ENCODE data around the gene LYPLAL1. TPM values are rescaled to one million over a fixed set of nuclear protein-coding genes. Genes with fewer than 3 reads are reported as not detected.

LYPLAL1 gene
- total and polyA plus RNA-seq, 2 donors = 40.3 to 60.6 TPM

DNA sequence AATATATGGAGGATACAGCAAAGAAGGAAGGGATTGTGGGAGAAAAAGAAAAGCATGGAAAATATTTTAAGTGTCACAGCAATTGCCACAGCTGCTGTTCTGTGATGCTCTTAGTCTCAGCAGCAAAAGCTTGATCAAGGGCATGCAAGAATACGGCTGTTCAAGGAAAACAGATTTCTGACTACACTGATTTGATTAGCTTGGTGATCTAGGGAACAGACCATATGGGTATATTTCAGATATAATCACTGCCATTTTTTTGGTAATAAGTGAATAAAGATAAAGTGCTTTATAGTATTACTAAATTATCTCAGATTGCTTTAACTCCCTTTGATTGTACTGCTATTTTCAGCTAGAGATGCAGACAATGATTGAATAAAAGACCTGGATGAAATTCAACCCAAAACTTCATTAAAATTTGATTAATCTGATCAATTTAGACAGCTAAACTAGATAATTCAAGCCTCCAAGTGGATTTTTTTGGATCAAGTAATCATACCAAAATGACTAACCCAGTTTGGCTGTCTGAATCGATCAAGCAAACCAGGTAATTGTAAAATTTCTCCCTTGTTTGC, 33.3 kb upstream of the LYPLAL1 start:
- no peaks in the 10 kb centered on the region for H3K9me3 ChIP-seq (ENCODE audit: control insufficient read depth in 2 of 2, insufficient read depth in 1 of 2, low read length in 1 of 2)
- no peaks in the 10 kb centered on the region for H3K4me1 ChIP-seq (ENCODE audit: control insufficient read depth in 2 of 2, insufficient read depth in 2 of 2, low read length in 2 of 2)
- H3K4me3 ChIP-seq (ENCODE audit: low read length in 2 of 2) = no peak overlapping the region
- H3K27me3 ChIP-seq (ENCODE audit: control insufficient read depth in 2 of 2, insufficient read depth in 1 of 2, low read length in 1 of 2) = no peaks in the 10 kb centered on the region
- H3K36me3 ChIP-seq (ENCODE audit: control insufficient read depth in 2 of 2, insufficient read depth in 2 of 2, low read length in 1 of 2) = no peaks in the 10 kb centered on the region
- no peak for DNase-seq (ENCODE audit: low read depth in 6 of 9, low spot score in 9 of 9)
- WGBS = 42% methylated on average over 2 of the region's 2 CpGs
- no peak overlapping the region for H3K27ac ChIP-seq (ENCODE audit: low read depth in 1 of 2, low read length in 1 of 2)

DNA sequence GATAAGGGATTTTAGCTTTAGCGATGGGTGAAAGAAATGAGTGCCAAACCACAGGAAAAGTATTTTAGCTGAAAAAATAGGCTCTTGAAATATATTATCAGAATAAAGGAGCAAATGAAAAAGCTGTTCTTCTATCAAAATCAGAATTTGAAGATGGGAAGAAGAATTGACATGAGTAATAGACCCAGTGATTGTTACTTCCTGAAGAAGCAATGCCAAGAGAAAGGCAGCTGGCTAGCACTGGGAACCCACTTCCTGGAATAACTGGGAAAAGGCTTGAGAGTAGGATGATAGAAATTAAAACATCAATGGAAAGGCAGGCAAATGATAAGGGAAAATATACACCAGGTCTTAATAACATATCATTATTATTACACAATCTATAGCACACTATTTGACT, 29.9 kb upstream of the LYPLAL1 start:
- WGBS = 99% methylated on average over 1 of the region's 1 CpG
- Histone ChIP-seq H3K27me3 (ENCODE audit: control insufficient read depth in 2 of 2, insufficient read depth in 1 of 2, low read length in 1 of 2) (no peaks in the 10 kb centered on the region), H3K9me3 (ENCODE audit: control insufficient read depth in 2 of 2, insufficient read depth in 1 of 2, low read length in 1 of 2) (no peaks in the 10 kb centered on the region), H3K4me3 (ENCODE audit: low read length in 2 of 2) (no peak overlapping the region), H3K27ac (ENCODE audit: low read depth in 1 of 2, low read length in 1 of 2) (no peak overlapping the region), H3K36me3 (ENCODE audit: control insufficient read depth in 2 of 2, insufficient read depth in 2 of 2, low read length in 1 of 2) (no peaks in the 10 kb centered on the region), H3K4me1 (ENCODE audit: control insufficient read depth in 2 of 2, insufficient read depth in 2 of 2, low read length in 2 of 2) (no peaks in the 10 kb centered on the region)
- no peak for DNase-seq (ENCODE audit: low read depth in 6 of 9, low spot score in 9 of 9)

DNA sequence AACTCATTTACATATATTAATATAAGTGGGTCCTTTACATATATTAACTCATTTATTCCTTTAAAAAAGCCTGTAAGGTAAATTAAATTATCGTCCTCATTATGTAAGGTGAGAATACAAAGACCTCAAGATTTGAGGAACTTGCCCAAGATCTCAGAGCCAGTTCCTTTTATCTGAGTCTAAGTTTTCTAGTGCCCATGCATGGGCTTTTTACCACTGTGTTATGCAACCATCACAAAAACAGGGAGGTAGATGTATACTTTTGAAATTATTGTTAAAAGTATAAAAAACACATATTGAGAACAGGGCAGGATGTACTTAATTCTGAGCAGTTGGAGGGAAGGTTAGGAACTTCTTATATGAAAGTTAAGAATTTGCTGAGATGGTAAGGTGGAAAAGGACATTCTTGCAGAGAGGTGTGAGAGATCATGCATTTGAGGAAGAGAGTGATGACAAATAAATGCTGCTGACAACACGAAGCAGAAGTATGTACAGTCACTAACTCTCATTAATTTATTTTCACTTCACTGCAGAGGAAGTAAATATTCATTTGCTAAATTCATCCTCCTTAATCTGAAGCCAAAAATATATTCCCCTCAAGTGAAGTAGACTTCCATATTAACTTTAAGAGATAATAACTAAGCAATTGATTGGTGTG, 28.9 kb upstream of the LYPLAL1 start:
- no peak for DNase-seq (ENCODE audit: low read depth in 6 of 9, low spot score in 9 of 9)
- no peaks in the 10 kb centered on the region for H3K9me3 ChIP-seq (ENCODE audit: control insufficient read depth in 2 of 2, insufficient read depth in 1 of 2, low read length in 1 of 2)
- no peaks in the 10 kb centered on the region for H3K27me3 ChIP-seq (ENCODE audit: control insufficient read depth in 2 of 2, insufficient read depth in 1 of 2, low read length in 1 of 2)
- WGBS = 18% methylated on average over 2 of the region's 2 CpGs
- no peaks in the 10 kb centered on the region for H3K4me1 ChIP-seq (ENCODE audit: control insufficient read depth in 2 of 2, insufficient read depth in 2 of 2, low read length in 2 of 2)
- H3K36me3 ChIP-seq (ENCODE audit: control insufficient read depth in 2 of 2, insufficient read depth in 2 of 2, low read length in 1 of 2) = no peaks in the 10 kb centered on the region
- H3K4me3 ChIP-seq (ENCODE audit: low read length in 2 of 2) = no peak overlapping the region
- no peak overlapping the region for H3K27ac ChIP-seq (ENCODE audit: low read depth in 1 of 2, low read length in 1 of 2)

DNA sequence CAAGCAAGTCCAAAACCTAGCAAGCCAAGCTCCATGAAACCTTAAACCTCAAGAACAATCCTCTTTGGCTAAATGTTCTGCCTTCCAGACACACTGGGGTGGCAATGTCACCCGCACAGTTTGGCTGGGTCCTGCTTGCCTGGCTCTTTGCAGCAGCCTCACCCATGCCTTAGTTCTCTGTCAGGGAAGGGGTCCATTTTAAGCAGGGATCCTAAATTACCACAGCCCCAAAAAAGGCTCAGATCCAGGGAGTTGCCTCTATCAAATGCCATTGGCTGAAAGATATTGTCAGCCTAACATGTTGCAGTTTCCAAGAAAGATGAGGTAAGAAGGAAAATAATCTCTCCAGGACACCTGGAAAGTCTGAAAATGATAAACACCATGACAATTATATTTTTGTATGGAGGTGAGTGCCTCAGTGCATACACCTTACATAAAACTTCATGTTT, 26.1 kb upstream of the LYPLAL1 start:
- Histone ChIP-seq H3K4me1 (ENCODE audit: control insufficient read depth in 2 of 2, insufficient read depth in 2 of 2, low read length in 2 of 2) (no peaks in the 10 kb centered on the region), H3K4me3 (ENCODE audit: low read length in 2 of 2) (no peak overlapping the region), H3K36me3 (ENCODE audit: control insufficient read depth in 2 of 2, insufficient read depth in 2 of 2, low read length in 1 of 2) (no peaks in the 10 kb centered on the region), H3K27ac (ENCODE audit: low read depth in 1 of 2, low read length in 1 of 2) (no peak overlapping the region), H3K27me3 (ENCODE audit: control insufficient read depth in 2 of 2, insufficient read depth in 1 of 2, low read length in 1 of 2) (no peaks in the 10 kb centered on the region), H3K9me3 (ENCODE audit: control insufficient read depth in 2 of 2, insufficient read depth in 1 of 2, low read length in 1 of 2) (no peaks in the 10 kb centered on the region)
- 92% methylated on average over 1 of the region's 1 CpG for WGBS
- DNase-seq (ENCODE audit: low read depth in 6 of 9, low spot score in 9 of 9) = no peak

DNA sequence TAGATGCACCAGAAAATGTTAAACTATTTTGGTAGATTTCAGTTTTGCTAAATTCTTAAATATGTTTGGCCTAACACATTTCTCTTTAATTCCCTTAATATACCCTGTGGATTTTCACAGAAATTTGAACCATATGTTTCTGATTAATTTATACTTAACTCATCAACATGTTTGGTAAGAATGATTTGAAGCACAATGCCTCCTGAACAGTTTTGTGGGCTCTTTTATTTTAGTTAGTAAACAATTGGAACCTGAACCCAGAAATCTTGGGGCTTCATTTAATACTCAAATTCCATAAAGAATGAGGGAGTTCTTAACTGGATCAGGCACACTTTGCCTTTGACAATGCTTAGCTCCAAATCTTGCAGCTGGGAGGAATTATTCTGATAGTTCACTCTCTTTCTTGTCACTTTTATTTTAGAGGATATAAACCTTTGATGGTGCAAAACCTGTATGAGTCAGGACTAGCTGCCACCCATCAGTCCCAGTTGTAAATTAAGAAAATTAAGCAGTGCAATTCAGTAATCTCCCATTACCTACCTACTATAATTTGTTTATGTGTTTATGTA, 24.6 kb upstream of the LYPLAL1 start:
- no peak for DNase-seq (ENCODE audit: low read depth in 6 of 9, low spot score in 9 of 9)
- no peak overlapping the region for H3K27ac ChIP-seq (ENCODE audit: low read depth in 1 of 2, low read length in 1 of 2)
- no peaks in the 10 kb centered on the region for H3K9me3 ChIP-seq (ENCODE audit: control insufficient read depth in 2 of 2, insufficient read depth in 1 of 2, low read length in 1 of 2)
- no peak overlapping the region for H3K4me3 ChIP-seq (ENCODE audit: low read length in 2 of 2)
- H3K36me3 ChIP-seq (ENCODE audit: control insufficient read depth in 2 of 2, insufficient read depth in 2 of 2, low read length in 1 of 2) = no peaks in the 10 kb centered on the region
- H3K27me3 ChIP-seq (ENCODE audit: control insufficient read depth in 2 of 2, insufficient read depth in 1 of 2, low read length in 1 of 2) = no peaks in the 10 kb centered on the region
- H3K4me1 ChIP-seq (ENCODE audit: control insufficient read depth in 2 of 2, insufficient read depth in 2 of 2, low read length in 2 of 2) = no peaks in the 10 kb centered on the region

DNA sequence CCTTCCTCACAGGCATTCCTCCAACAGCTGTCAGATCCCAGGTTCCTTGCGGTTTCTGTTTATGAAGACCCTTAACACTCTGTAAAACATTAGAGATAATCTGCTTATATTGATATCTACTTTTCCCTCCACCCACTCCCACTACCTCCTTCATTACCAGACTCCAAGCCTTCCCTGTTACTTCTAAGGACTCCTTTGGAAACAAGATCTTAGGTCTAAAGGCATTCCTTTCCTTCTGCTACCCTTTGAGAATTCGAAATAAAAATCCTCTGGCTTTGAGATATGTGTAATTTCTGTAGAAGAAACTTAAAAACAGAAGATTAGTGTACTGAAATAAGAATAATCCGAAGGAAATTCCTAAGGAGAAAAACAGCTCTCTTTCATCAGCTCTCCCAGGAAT, 23.7 kb upstream of the LYPLAL1 start:
- Histone ChIP-seq H3K27ac (ENCODE audit: low read depth in 1 of 2, low read length in 1 of 2) (no peak overlapping the region), H3K36me3 (ENCODE audit: control insufficient read depth in 2 of 2, insufficient read depth in 2 of 2, low read length in 1 of 2) (no peaks in the 10 kb centered on the region), H3K27me3 (ENCODE audit: control insufficient read depth in 2 of 2, insufficient read depth in 1 of 2, low read length in 1 of 2) (no peaks in the 10 kb centered on the region), H3K9me3 (ENCODE audit: control insufficient read depth in 2 of 2, insufficient read depth in 1 of 2, low read length in 1 of 2) (no peaks in the 10 kb centered on the region), H3K4me1 (ENCODE audit: control insufficient read depth in 2 of 2, insufficient read depth in 2 of 2, low read length in 2 of 2) (no peaks in the 10 kb centered on the region), H3K4me3 (ENCODE audit: low read length in 2 of 2) (no peak overlapping the region)
- DNase-seq (ENCODE audit: low read depth in 6 of 9, low spot score in 9 of 9) = no peak
- WGBS = 92% methylated on average over 3 of the region's 3 CpGs

DNA sequence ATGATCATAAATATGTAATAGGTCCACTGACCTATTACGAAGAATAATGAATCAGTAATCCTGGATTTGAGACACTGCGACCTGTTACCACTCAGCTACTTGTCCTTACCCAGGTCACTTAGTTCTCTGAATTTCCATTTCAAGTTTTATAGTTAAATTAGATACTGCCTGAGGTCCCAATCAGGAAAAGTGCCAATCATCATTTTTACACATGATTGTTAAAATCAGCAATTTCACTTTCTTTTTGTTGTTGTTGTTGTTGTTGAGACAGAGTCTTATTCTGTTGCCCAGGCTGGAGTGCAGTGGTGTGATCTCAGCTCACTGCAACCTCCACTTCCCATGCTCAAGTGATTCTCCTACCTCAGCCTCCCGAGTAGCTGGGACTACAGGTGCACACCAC, 22.8 kb upstream of the LYPLAL1 start:
- 96% methylated on average over 3 of the region's 3 CpGs for WGBS
- no peaks in the 10 kb centered on the region for H3K27me3 ChIP-seq (ENCODE audit: control insufficient read depth in 2 of 2, insufficient read depth in 1 of 2, low read length in 1 of 2)
- no peaks in the 10 kb centered on the region for H3K9me3 ChIP-seq (ENCODE audit: control insufficient read depth in 2 of 2, insufficient read depth in 1 of 2, low read length in 1 of 2)
- H3K4me3 ChIP-seq (ENCODE audit: low read length in 2 of 2) = no peak overlapping the region
- H3K4me1 ChIP-seq (ENCODE audit: control insufficient read depth in 2 of 2, insufficient read depth in 2 of 2, low read length in 2 of 2) = no peaks in the 10 kb centered on the region
- DNase-seq (ENCODE audit: low read depth in 6 of 9, low spot score in 9 of 9) = no peak
- no peaks in the 10 kb centered on the region for H3K36me3 ChIP-seq (ENCODE audit: control insufficient read depth in 2 of 2, insufficient read depth in 2 of 2, low read length in 1 of 2)
- no peak overlapping the region for H3K27ac ChIP-seq (ENCODE audit: low read depth in 1 of 2, low read length in 1 of 2)

DNA sequence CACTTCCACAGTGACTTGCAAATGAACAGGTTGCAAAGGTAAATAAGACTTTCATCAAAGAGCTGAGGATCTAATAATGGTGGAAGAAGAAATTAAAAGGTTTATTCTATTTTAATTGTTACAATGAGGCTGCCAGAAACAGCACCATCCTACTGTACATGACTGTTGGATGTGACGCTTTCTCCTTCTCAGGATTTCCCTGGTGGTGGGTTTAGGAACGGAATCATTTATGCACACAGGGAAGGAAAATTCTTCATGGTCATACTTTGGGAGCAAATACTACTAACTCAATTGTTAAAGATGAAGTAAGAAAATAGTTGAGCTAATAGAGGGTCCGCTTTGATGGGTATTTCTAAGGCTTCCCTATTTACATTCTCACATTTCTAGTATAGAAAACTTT, 22.2 kb upstream of the LYPLAL1 start:
- Histone ChIP-seq H3K27ac (ENCODE audit: low read depth in 1 of 2, low read length in 1 of 2) (no peak overlapping the region), H3K9me3 (ENCODE audit: control insufficient read depth in 2 of 2, insufficient read depth in 1 of 2, low read length in 1 of 2) (no peaks in the 10 kb centered on the region), H3K27me3 (ENCODE audit: control insufficient read depth in 2 of 2, insufficient read depth in 1 of 2, low read length in 1 of 2) (no peaks in the 10 kb centered on the region), H3K4me1 (ENCODE audit: control insufficient read depth in 2 of 2, insufficient read depth in 2 of 2, low read length in 2 of 2) (no peaks in the 10 kb centered on the region), H3K36me3 (ENCODE audit: control insufficient read depth in 2 of 2, insufficient read depth in 2 of 2, low read length in 1 of 2) (no peaks in the 10 kb centered on the region), H3K4me3 (ENCODE audit: low read length in 2 of 2) (no peak overlapping the region)
- WGBS = 98% methylated on average over 3 of the region's 3 CpGs
- no peak for DNase-seq (ENCODE audit: low read depth in 6 of 9, low spot score in 9 of 9)

DNA sequence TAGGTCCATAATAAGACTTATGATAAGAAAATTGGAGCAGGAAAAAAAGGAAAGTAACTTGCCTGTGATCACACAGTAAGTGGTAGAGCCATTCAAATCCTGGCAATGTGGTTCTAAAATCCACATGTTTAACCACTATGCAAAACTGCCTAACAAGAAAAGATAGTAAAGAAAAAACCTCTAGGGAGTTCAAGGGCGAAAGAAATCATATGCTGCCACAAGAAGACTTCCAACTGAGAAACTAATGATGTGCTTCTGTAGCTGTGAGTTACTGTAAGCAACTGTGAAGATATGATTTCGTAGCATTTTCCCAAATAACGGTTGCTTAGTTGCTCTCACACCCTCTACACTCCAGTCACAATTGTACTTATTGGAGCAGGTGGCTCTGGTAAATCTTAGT, 20.9 kb upstream of the LYPLAL1 start:
- Histone ChIP-seq H3K36me3 (ENCODE audit: control insufficient read depth in 2 of 2, insufficient read depth in 2 of 2, low read length in 1 of 2) (no peaks in the 10 kb centered on the region), H3K4me3 (ENCODE audit: low read length in 2 of 2) (no peak overlapping the region), H3K27ac (ENCODE audit: low read depth in 1 of 2, low read length in 1 of 2) (no peak overlapping the region), H3K9me3 (ENCODE audit: control insufficient read depth in 2 of 2, insufficient read depth in 1 of 2, low read length in 1 of 2) (no peaks in the 10 kb centered on the region), H3K27me3 (ENCODE audit: control insufficient read depth in 2 of 2, insufficient read depth in 1 of 2, low read length in 1 of 2) (no peaks in the 10 kb centered on the region), H3K4me1 (ENCODE audit: control insufficient read depth in 2 of 2, insufficient read depth in 2 of 2, low read length in 2 of 2) (no peaks in the 10 kb centered on the region)
- no peak for DNase-seq (ENCODE audit: low read depth in 6 of 9, low spot score in 9 of 9)
- 90% methylated on average over 3 of the region's 3 CpGs for whole genome bisulfite sequencing
